MM.1S (cell line): Measurements from ENCODE around the gene CYP4B1.

Source experiments
- DNase-seq: peaks from one replicate; pipeline ENCODE4 v3.0.0-alpha.2; 2015
- H2AFZ ChIP-seq: fragments of 300-600 bp; sonication (generic); 2 replicates; pipeline ENCODE4 v1.6.0; 2016; ENCODE audit warnings: antibody characterized with exemption, low read length
- H3F3A ChIP-seq: fragments of 300-600 bp; sonication (generic); 2 replicates; pipeline ENCODE4 v1.6.1; 2016; ENCODE audit warnings: mild to moderate bottlenecking, antibody characterized with exemption, low read length, moderate library complexity, mixed read lengths; ENCODE audit not compliant: insufficient read depth
- H3K27ac ChIP-seq: fragments of 300-600 bp; sonication (generic); 2 replicates; pipeline ENCODE4 v1.5.1; 2016; ENCODE audit warnings: mild to moderate bottlenecking, low read length
- H3K27me3 ChIP-seq: fragments of 300-600 bp; sonication (generic); replicated peaks from 2 replicates; pipeline ENCODE4 v1.6.0; 2016; ENCODE audit warnings: low read length; ENCODE audit not compliant: insufficient read depth
- H3K36me3 ChIP-seq: fragments of 300-600 bp; sonication (generic); replicated peaks from 2 replicates; pipeline ENCODE4 v1.6.1; 2016; ENCODE audit warnings: mild to moderate bottlenecking, low read length, mixed read lengths; ENCODE audit not compliant: insufficient read depth
- H3K4me1 ChIP-seq: fragments of 300-600 bp; sonication (generic); 2 replicates; pipeline ENCODE4 v1.6.1; 2016; ENCODE audit warnings: low read length, mixed read lengths
- H3K4me2 ChIP-seq: fragments of 300-600 bp; sonication (generic); 2 replicates; pipeline ENCODE4 v1.6.0; 2016; ENCODE audit warnings: low read depth, low read length
- H3K4me3 ChIP-seq: fragments of 300-600 bp; sonication (generic); 2 replicates; pipeline ENCODE4 v1.5.1; 2016; ENCODE audit warnings: low read length, mixed read lengths
- H3K79me2 ChIP-seq: fragments of 300-600 bp; sonication (generic); 2 replicates; pipeline ENCODE4 v1.6.1; 2016; ENCODE audit warnings: mixed run types, low read length, mixed read lengths
- H3K9ac ChIP-seq: fragments of 300-600 bp; sonication (generic); 2 replicates; pipeline ENCODE4 v1.6.1; 2016; ENCODE audit warnings: low read length, mixed read lengths
- H3K9me2 ChIP-seq: fragments of 300-600 bp; sonication (generic); replicated peaks from 2 replicates; pipeline ENCODE4 v1.6.1; 2016; ENCODE audit warnings: mild to moderate bottlenecking, low read length, mixed read lengths; ENCODE audit not compliant: insufficient read depth
- H3K9me3 ChIP-seq: fragments of 300-600 bp; sonication (generic); replicated peaks from 2 replicates; pipeline ENCODE4 v1.6.1; 2016; ENCODE audit warnings: mild to moderate bottlenecking, low read length, mixed read lengths; ENCODE audit not compliant: insufficient read depth
- H4K20me1 ChIP-seq: fragments of 300-600 bp; sonication (generic); 2 replicates; pipeline ENCODE4 v1.6.1; 2016; ENCODE audit warnings: mild to moderate bottlenecking, low read length, moderate library complexity, mixed read lengths; ENCODE audit not compliant: insufficient read depth
- EZH2 ChIP-seq: fragments of 300-600 bp; sonication (generic); optimal IDR thresholded peaks from 2 replicates; pipeline ENCODE3; 2017; ENCODE audit warnings: low read depth, mild to moderate bottlenecking, antibody characterized with exemption, low read length, mixed read lengths
- EZH2phosphoT487 ChIP-seq: fragments of 300-600 bp; sonication (generic); IDR thresholded peaks from 2 replicates; pipeline ENCODE4 v1.6.1; 2018; ENCODE audit warnings: antibody characterized with exemption, low read length
- TF ChIP-seq, protein P1 (sequence below): fragments of 300-600 bp; sonication (generic); IDR thresholded peaks from 2 replicates; pipeline ENCODE4 v1.5.1; 2016; ENCODE audit warnings: antibody characterized with exemption, low read length, mixed read lengths

Gene CYP4B1

DNA sequence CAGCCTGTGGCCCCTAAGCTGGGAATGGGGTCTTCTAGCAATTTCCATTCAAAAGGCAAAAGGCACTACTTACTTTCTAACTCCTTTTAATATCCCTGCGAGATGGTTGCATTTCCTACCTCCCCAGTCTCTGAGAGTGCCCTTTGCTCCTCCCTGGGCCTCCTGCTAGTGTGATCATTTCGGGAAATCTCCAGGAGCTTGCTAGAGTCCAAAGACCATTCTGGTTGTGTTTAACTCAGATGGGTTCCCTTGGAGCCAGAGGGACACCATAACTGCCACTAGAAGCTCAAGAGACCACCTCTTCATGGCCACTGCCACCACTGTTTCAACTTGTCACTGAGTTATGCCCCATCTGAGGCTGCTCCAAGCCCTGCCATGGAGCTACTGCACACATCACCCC, 34.4 kb upstream of the CYP4B1 start:
- H3K4me3 ChIP-seq, result no peak overlapping the region
- no peaks in the 10 kb centered on the region for H3K79me2 ChIP-seq
- H3K9ac ChIP-seq, result no peak overlapping the region
- no peaks in the 10 kb centered on the region for H3K9me2 ChIP-seq
- no peaks in the 10 kb centered on the region for H3K36me3 ChIP-seq
- TF ChIP-seq, protein P1, sequence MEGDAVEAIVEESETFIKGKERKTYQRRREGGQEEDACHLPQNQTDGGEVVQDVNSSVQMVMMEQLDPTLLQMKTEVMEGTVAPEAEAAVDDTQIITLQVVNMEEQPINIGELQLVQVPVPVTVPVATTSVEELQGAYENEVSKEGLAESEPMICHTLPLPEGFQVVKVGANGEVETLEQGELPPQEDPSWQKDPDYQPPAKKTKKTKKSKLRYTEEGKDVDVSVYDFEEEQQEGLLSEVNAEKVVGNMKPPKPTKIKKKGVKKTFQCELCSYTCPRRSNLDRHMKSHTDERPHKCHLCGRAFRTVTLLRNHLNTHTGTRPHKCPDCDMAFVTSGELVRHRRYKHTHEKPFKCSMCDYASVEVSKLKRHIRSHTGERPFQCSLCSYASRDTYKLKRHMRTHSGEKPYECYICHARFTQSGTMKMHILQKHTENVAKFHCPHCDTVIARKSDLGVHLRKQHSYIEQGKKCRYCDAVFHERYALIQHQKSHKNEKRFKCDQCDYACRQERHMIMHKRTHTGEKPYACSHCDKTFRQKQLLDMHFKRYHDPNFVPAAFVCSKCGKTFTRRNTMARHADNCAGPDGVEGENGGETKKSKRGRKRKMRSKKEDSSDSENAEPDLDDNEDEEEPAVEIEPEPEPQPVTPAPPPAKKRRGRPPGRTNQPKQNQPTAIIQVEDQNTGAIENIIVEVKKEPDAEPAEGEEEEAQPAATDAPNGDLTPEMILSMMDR, result no peak
- no peaks in the 10 kb centered on the region for H3K27me3 ChIP-seq
- H2AFZ ChIP-seq, result no peak overlapping the region
- H3K27ac ChIP-seq, result no peak overlapping the region
- H3K4me2 ChIP-seq, result no peak overlapping the region
- no peaks in the 10 kb centered on the region for H3K4me1 ChIP-seq
- no peaks in the 10 kb centered on the region for H3K9me3 ChIP-seq
- DNase-seq, result no peak
- no peaks in the 10 kb centered on the region for H4K20me1 ChIP-seq
- no peaks in the 10 kb centered on the region for H3F3A ChIP-seq

- DNase-seq, result no peak
- TF ChIP-seq EZH2, result no peak
- TF ChIP-seq EZH2phosphoT487, result no peak
- TF ChIP-seq, protein P1, result no peak
- H3K9me3 ChIP-seq, result no peaks in the 10 kb centered on the region
- no peaks in the 10 kb centered on the region for H3K4me1 ChIP-seq
- no peak overlapping the region for H3K4me2 ChIP-seq
- no peak overlapping the region for H3K4me3 ChIP-seq
- H2AFZ ChIP-seq, result no peak overlapping the region
- no peaks in the 10 kb centered on the region for H4K20me1 ChIP-seq
- no peaks in the 10 kb centered on the region for H3K27me3 ChIP-seq
- no peak overlapping the region for H3K27ac ChIP-seq
- H3K36me3 ChIP-seq, result no peaks in the 10 kb centered on the region
- no peaks in the 10 kb centered on the region for H3K9me2 ChIP-seq
- H3K9ac ChIP-seq, result no peak overlapping the region
- H3F3A ChIP-seq, result no peaks in the 10 kb centered on the region
- no peaks in the 10 kb centered on the region for H3K79me2 ChIP-seq
Observed at GRCh38 chr1:46767649-46768282, 31.1 kb upstream of the CYP4B1 start.

- Histone ChIP-seq H3K4me1 (no peaks in the 10 kb centered on the region), H3K36me3 (no peaks in the 10 kb centered on the region), H3K4me2 (no peak overlapping the region), H3K9me2 (no peaks in the 10 kb centered on the region), H3K4me3 (no peak overlapping the region), H3K27ac (no peak overlapping the region), H3K27me3 (no peaks in the 10 kb centered on the region), H2AFZ (no peak overlapping the region), H4K20me1 (no peaks in the 10 kb centered on the region), H3K79me2 (no peaks in the 10 kb centered on the region), H3K9ac (no peak overlapping the region), H3F3A (no peaks in the 10 kb centered on the region), H3K9me3 (no peaks in the 10 kb centered on the region)
- no peak for DNase-seq
- TF ChIP-seq EZH2phosphoT487 (no peak), EZH2 (no peak)
- TF ChIP-seq, protein P1, result no peak
Observed at GRCh38 chr1:46768445-46768844, 30.4 kb upstream of the CYP4B1 start.
